Thyroid gland (tissue), 4 donors: ENCODE measurements around the gene HELZ. TPM values are rescaled to one million over a fixed set of nuclear protein-coding genes. Genes with fewer than 3 reads are reported as not detected.

ENCODE experiments used
- DNase-seq, 2 donors: peaks; one replicate each; pipeline ENCODE4 v3.0.0-alpha.2; 2019
- H3K27ac ChIP-seq, 3 donors: fragments of 200-600 bp; sonication (generic); 1 replicate in 2 of 3; 2 replicates in 1 of 3; pipeline ENCODE4 v1.5.1; 2016 to 2019; ENCODE audit warnings: mild to moderate bottlenecking in 1 of 3, moderate library complexity in 1 of 3
- H3K27me3 ChIP-seq: fragments of 200-600 bp; sonication (generic); one replicate; pipeline ENCODE4 v1.5.1; 2019
- H3K36me3 ChIP-seq, 2 donors: fragments of 200-600 bp; sonication (generic); one replicate each; pipeline ENCODE4 v1.5.1; 2016 to 2019
- H3K4me1 ChIP-seq, 2 donors: fragments of 200-600 bp; sonication (generic); one replicate each; pipeline ENCODE4 v1.5.1; 2017 to 2019
- H3K4me3 ChIP-seq, 3 donors: fragments of 200-600 bp; sonication (generic); replicated peaks in 1 of 3; 1 replicate in 2 of 3; 2 replicates in 1 of 3; pipeline ENCODE4 v1.5.1; 2016; ENCODE audit warnings: mild to moderate bottlenecking in 1 of 3
- H3K9me3 ChIP-seq: fragments of 200-600 bp; sonication (generic); one replicate; pipeline ENCODE4 v1.5.1; 2017
- POLR2A ChIP-seq, 2 donors: fragments of 450-650 bp; IDR thresholded peaks; one replicate each; pipeline ENCODE4 v1.6.1; 2017; ENCODE audit warnings: antibody characterized with exemption in 2 of 2, mild to moderate bottlenecking in 2 of 2, moderate library complexity in 1 of 2
- WGBS, 2 donors: methylation state at CpG; one replicate each; pipeline ENCODE4 v1.1.5; 2017; 5-methylcytosine and 5-hydroxymethylcytosine counted together
- intact Hi-C: fragments of 100-400 bp; cut with DNase I; formaldehyde crosslinking; loops from one replicate; pipeline ENCODE4 v1.15.1; 2023
- total RNA-seq, 4 donors: library from RNA; depleted of rRNA; stranded (reverse); fragments of >200 nt; gene quantifications; one replicate each; pipeline ENCODE4 v1.2.3, GENCODE V29; 2016
- TF ChIP-seq, protein P1 (sequence below), 6 experiments: fragments of 200-600 bp in 3 of 6; fragments of 450-650 bp in 3 of 6; sonication (generic) in 3 of 6; IDR thresholded peaks; one replicate each; pipeline ENCODE4 v1.5.1; 2016 to 2019; ENCODE audit warnings: antibody characterized with exemption in 6 of 6, mild to moderate bottlenecking in 2 of 6, inconsistent platforms in 1 of 6, moderate library complexity in 1 of 6

Gene HELZ
- total RNA-seq, 4 donors from 2014 or later = 63.4 to 134 (median 88.2) TPM

DNA sequence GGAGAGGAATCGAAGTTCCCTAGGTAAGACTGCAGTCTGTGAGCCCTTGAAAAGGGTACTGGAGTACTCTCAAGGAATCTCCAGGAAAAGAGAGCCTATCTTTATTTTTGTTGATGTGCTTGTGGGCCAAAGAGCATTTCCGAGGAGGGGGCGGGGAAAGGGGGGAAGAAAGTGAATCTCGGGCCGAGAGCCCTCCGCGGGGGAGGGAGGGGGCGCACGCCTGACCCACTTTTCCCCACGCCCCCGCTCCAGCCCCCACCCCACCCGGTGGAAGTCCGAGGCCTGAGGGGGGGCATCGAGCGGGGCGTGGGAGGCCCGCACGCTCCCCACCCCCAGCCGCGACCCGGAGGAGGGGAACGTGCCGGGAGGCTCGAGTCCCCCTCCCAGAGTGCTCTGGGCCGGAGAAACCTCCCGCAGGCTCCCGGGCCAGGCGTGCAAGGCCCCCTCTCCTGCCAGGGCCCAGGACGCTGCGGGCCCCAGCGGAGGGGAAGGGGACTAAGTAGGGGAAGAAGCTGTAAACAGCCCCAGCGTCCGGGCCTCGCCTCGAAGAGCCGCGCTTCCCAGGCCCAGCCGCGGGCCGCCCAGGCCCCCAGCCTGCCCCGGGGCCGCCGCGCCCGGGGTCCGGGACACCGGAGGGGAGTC is 444 bp downstream of the HELZ start:
- H3K27ac ChIP-seq = peak overlapping the region; percentile 80 to 91 (median 89)
- H3K36me3 ChIP-seq = peaks cover 0 to 3% of the 10 kb centered on the region in 2 donors
- DNase-seq = peak in 1 of 2 donors; percentile 21
- intact Hi-C loops = no loop called here
- H3K4me3 ChIP-seq = peak overlapping the region; percentile 93 to 97 (median 96)
- H3K9me3 ChIP-seq = no peaks in the 10 kb centered on the region
- H3K27me3 ChIP-seq = no peaks in the 10 kb centered on the region
- no peak for TF ChIP-seq POLR2A (IDR thresholded peaks at IDR 0.05)
- TF ChIP-seq, protein P1, sequence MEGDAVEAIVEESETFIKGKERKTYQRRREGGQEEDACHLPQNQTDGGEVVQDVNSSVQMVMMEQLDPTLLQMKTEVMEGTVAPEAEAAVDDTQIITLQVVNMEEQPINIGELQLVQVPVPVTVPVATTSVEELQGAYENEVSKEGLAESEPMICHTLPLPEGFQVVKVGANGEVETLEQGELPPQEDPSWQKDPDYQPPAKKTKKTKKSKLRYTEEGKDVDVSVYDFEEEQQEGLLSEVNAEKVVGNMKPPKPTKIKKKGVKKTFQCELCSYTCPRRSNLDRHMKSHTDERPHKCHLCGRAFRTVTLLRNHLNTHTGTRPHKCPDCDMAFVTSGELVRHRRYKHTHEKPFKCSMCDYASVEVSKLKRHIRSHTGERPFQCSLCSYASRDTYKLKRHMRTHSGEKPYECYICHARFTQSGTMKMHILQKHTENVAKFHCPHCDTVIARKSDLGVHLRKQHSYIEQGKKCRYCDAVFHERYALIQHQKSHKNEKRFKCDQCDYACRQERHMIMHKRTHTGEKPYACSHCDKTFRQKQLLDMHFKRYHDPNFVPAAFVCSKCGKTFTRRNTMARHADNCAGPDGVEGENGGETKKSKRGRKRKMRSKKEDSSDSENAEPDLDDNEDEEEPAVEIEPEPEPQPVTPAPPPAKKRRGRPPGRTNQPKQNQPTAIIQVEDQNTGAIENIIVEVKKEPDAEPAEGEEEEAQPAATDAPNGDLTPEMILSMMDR (IDR thresholded peaks at IDR 0.05) = no peak
- 0 to 3% methylated on average over 10 to 13 of the region's 47 CpGs for WGBS, 2 donors
- H3K4me1 ChIP-seq = peaks cover 9 to 40% of the 10 kb centered on the region in 2 donors

GRCh38 chr17:67243284-67243683 is 1.7 kb downstream of the HELZ start:
- H3K27ac ChIP-seq = no peak overlapping the region

DNA sequence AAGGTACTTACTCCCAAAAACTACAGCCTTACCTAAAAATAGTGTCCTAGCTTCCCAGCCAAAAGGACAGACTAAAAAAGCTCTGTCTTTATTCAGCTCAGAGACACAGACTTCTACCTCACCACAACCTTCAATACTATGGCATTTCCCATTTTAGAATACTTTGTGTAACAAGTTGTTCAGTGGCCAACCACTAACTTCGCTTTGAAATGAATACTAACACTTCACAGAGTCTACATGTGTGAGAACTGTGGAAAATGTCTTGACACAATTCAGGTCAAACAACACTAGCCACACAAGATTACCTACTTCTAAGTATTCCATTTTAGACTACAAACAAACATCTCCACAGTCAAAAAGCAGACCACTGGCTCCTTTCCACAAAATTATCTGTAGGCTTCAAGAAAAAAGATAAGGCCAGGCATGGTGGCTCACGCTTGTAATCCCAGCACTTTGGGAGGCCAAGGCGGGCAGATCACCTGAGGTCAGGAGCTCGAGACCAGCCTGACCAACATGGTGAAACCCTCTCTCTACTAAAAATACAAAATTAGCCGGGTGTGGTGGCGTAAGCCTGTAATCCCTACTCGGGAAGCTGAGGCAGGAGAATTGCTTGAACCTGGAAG is 3.2 kb downstream of the HELZ start:
- intact Hi-C loops = no loop called here
- H3K4me3 ChIP-seq = no peak overlapping the region
- H3K27me3 ChIP-seq = no peaks in the 10 kb centered on the region
- no peaks in the 10 kb centered on the region for H3K9me3 ChIP-seq
- H3K27ac ChIP-seq = no peak overlapping the region
- DNase-seq = no peak
- H3K4me1 ChIP-seq = peaks cover 18 to 42% of the 10 kb centered on the region in 2 donors
- H3K36me3 ChIP-seq = peaks cover 7 to 11% of the 10 kb centered on the region in 2 donors
- WGBS, 2 donors = 94 to 96% methylated on average over 7 of the region's 7 CpGs
- no peak for TF ChIP-seq POLR2A (IDR thresholded peaks at IDR 0.05)
- TF ChIP-seq, protein P1 (IDR thresholded peaks at IDR 0.05) = no peak

More at GRCh38 chr17:67243284-67243683, 1.7 kb downstream of the HELZ start:
- Histone ChIP-seq H3K4me1 (peaks cover 18 to 50% of the 10 kb centered on the region in 2 donors), H3K4me3 (no peak overlapping the region), H3K9me3 (no peaks in the 10 kb centered on the region), H3K36me3 (peaks cover under 1 to 6% of the 10 kb centered on the region in 2 donors), H3K27me3 (no peaks in the 10 kb centered on the region)
- no peak for TF ChIP-seq POLR2A (IDR thresholded peaks at IDR 0.05)
- TF ChIP-seq, protein P1 (IDR thresholded peaks at IDR 0.05) = no peak
- no peak for DNase-seq
- WGBS, 2 donors = 92 to 93% methylated on average over 5 of the region's 5 CpGs
- intact Hi-C loops = no loop called here

DNA sequence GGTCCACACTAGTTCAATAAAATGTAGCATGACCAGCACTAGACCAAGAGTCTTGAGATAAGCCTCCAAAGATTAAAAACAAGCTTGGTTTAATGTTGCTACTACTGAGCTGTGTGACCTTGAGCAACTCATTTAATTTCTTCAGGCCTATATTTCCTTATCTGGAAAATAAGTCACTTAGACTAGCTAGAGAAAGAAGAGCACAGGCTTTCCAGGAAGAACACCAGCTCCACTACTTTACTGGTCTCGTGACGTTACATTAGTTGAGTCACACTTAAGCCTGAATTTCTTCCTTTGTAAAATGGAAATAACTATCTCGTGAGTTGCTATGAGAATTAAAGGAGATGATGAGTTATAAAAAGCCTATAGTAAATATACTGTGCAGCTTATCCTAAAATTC is 5.4 kb downstream of the HELZ start:
- Histone ChIP-seq H3K4me1 (peaks cover 13 to 36% of the 10 kb centered on the region in 2 donors), H3K4me3 (no peak overlapping the region), H3K36me3 (peaks cover 7 to 17% of the 10 kb centered on the region in 2 donors), H3K27me3 (no peaks in the 10 kb centered on the region), H3K27ac (no peak overlapping the region), H3K9me3 (no peaks in the 10 kb centered on the region)
- intact Hi-C loops = no loop called here
- WGBS, 2 donors = 83 to 90% methylated on average over 3 of the region's 3 CpGs
- TF ChIP-seq POLR2A (IDR thresholded peaks at IDR 0.05) = no peak
- TF ChIP-seq, protein P1 (IDR thresholded peaks at IDR 0.05) = no peak
- DNase-seq = no peak

- TF ChIP-seq, protein P1 (IDR thresholded peaks at IDR 0.05) = no peak
- no peak for TF ChIP-seq POLR2A (IDR thresholded peaks at IDR 0.05)
- DNase-seq = no peak
- peaks cover 13 to 36% of the 10 kb centered on the region in 2 donors for H3K4me1 ChIP-seq
- 36 to 47% methylated on average over 5 of the region's 5 CpGs for WGBS, 2 donors
- H3K27ac ChIP-seq = no peak overlapping the region
- H3K9me3 ChIP-seq = no peaks in the 10 kb centered on the region
- intact Hi-C loops = no loop called here
- H3K4me3 ChIP-seq = no peak overlapping the region
- H3K27me3 ChIP-seq = no peaks in the 10 kb centered on the region
- peaks cover 7 to 17% of the 10 kb centered on the region in 2 donors for H3K36me3 ChIP-seq
Observed at GRCh38 chr17:67238991-67239390, 6.0 kb downstream of the HELZ start.
